H7 (cell line): ENCODE measurements around the gene ZNF740. TPM values are rescaled to one million over a fixed set of nuclear protein-coding genes. Genes with fewer than 3 reads are reported as not detected.

Experiments used
- DNase-seq: peaks from one replicate; pipeline ENCODE4 v3.0.0; 2012
- H3K27me3 ChIP-seq: 2 replicates; pipeline ENCODE4 v1.6.0; 2011; ENCODE audit warnings: mild to moderate bottlenecking, low read length; ENCODE audit not compliant: control insufficient read depth, insufficient read depth
- H3K36me3 ChIP-seq: replicated peaks from 2 replicates; pipeline ENCODE4 v1.5.1; 2011; ENCODE audit warnings: low read length; ENCODE audit not compliant: control insufficient read depth, insufficient read depth
- H3K4me3 ChIP-seq: 2 replicates; pipeline ENCODE4 v1.5.1; 2011; ENCODE audit warnings: low read depth, mild to moderate bottlenecking, control low read depth, low read length, moderate library complexity; ENCODE audit not compliant: insufficient read depth
- total RNA-seq: library from RNA; depleted of rRNA; stranded (reverse); fragments of >200 nt; shearing (Covaris generic); gene quantifications from 2 replicates; pipeline ENCODE4 v1.2.3, GENCODE V29; 2014

Gene ZNF740
- total RNA-seq, 1 experiment from 2014 or later, result 9.1 TPM

DNA sequence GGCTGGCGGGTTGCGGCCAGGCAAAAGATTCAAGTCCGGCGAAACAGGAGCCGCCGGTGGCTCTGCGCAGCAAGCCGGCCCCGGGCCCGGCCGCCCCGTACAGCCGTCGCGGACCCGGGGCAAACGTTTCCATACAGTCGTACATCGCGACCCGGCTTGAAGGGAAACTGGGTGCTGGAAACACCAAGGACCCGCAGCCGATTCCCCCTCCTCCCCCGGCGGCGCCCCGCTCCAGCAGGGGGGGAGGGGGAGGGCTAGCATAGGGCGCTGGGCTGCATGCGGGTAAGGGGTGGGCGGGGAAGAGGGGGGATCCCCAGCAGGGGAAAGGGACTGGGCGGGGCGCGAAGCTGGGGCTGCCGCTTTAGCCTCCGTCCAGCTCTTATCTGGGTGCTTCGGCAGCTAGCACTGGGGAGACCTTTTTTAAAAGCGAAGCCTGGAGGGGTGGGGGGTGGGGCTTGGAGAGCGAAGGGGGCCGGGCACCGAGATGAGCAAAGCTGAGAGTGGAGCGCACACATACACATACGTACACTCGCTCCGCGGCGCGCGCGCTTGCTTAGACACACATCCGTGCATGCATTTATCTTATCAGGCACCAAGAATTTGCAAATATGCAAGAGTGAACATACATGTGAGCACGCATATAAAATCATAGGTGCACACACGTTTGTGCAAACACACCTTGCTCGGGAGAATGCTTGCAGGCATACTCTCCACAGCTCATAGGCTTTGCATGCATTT lies 39.6 kb downstream of the ZNF740 start:
- Histone ChIP-seq H3K27me3 (peaks cover 15% of the 10 kb centered on the region), H3K4me3 (peak overlapping the region; percentile 67), H3K36me3 (no peaks in the 10 kb centered on the region; the same call in 1 of the 2 replicates)
- DNase-seq, result peak; percentile 94

DNA sequence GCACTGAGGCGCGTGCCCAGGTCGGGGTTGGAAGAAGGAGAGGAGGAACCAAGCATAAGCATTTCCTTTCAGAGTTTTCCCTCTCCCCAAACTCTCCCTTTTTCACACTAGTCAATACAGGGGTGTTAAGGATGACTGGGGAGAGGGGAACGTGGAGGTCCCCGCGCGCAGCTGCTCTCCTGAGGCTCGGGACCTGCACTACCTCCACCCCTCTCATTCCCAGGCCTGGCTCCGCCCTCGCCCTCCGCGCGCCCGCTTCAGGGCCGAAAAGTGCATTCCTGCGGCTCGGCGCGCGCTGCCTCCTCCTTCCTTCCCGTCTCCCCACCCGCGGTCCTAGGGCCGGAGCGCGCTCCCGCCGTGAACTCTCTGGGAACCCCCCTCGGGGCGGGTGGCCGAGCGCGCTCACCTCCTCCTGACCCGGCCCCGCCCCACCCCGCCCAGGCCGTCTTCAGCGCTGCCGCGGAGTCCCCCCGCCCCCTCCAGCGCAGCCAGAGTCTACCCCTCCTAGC lies 40.2 kb downstream of the ZNF740 start:
- Histone ChIP-seq H3K4me3 (peak overlapping the region; percentile 67), H3K27me3 (peaks cover 15% of the 10 kb centered on the region), H3K36me3 (no peaks in the 10 kb centered on the region; the same call in 1 of the 2 replicates)
- DNase-seq, result peak; percentile 98

DNA sequence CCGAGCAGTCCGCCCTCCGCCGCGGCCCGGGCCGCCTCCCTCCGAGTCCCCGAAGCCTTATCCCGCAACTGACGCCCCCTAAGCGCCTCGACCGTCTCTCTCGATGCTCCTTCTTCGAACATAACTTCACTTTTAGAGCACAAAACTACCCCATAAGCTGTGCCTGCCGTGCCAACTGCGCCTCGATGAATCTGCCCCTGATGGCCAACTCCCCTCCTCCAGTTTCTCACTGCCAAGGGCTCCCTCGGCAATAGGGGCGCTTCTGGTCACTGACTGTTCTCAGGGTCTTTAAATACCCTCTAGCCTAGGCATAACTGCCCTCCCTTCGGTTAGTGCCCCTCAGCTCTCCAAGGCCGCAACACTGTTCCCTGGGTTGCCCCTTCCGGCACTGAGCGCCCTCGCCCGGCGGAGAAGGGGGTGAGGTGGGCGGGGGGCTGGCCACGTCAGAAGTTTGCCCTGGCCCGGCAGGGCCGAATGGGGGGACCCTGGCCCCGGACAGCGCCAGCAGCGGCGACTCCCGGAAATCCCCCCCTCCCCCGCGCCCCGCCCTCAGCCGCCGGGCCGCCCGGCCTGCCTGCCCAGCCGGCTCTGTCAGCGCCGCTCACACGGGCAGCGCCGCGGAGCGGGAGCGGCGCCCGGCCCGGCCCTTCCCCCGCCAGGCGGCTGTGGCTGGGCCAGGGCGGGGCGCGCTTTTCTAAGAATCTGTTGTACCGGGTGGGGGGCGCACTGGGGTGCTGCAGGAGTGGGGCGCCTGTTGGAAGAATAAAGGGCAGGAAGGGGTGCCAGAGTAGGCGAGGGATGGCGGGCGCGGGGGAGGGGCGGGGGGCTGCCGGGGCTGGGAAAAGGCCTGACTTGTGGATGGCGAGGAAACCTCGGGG lies 40.9 kb downstream of the ZNF740 start:
- Histone ChIP-seq H3K36me3 (no peaks in the 10 kb centered on the region; the same call in 1 of the 2 replicates), H3K27me3 (peaks cover 15% of the 10 kb centered on the region), H3K4me3 (peak overlapping the region; percentile 67)
- DNase-seq, result peak; percentile 96

DNA sequence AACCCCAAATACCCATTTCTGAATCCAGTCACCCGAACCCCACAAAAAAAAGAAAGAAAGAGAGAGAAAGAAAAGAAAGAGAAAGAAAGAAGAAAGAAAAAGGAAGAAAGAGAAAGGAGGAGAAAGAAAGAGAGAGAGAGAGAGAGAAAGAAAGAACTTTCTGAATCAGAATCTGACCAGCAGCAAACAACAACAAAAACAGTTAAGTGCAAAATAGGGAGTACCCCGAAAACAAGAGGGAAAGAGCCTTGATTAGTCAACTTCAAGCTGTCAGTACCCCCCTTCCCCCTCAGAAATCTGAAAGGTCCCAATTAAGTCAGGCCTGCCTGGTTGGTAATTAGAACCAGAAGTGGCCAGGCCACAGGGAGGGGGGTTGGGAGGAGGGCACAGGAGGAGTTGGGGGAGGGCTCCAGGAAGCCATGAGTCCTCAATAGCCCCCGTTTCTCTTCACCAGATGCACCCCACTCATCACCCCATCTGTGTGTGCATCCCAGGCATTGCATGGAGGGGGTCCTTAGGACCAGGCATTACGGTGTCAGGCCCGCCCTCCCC lies 41.7 kb downstream of the ZNF740 start:
- H3K27me3 ChIP-seq, result peaks cover 15% of the 10 kb centered on the region
- H3K4me3 ChIP-seq, result peak overlapping the region; percentile 67
- DNase-seq, result no peak
- no peaks in the 10 kb centered on the region; the same call in 1 of the 2 replicates for H3K36me3 ChIP-seq

DNA sequence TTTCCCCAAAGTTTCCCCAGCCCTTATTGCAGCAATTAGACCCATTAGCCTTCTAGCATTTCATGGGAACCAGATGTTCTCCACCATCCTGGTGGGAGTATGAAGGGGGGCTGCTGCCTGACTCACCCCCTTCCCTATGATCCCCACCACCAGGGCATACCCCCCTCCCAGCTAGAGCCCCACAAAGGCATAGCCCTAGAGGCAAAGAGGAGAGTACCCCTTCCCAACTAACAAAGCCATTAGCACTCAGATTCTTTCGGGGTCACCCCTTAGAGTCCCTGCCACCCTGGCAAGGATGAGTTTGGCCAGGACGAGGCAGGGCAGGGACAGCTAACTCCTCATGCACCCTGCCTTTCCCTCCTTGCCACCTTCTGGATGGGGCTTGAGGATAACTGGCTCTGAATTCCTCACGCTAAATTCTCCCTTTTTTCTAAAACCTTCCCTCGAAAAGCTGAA lies 42.3 kb downstream of the ZNF740 start:
- no peak for DNase-seq
- Histone ChIP-seq H3K27me3 (peaks cover 15% of the 10 kb centered on the region), H3K4me3 (no peak overlapping the region), H3K36me3 (no peaks in the 10 kb centered on the region; the same call in 1 of the 2 replicates)

DNA sequence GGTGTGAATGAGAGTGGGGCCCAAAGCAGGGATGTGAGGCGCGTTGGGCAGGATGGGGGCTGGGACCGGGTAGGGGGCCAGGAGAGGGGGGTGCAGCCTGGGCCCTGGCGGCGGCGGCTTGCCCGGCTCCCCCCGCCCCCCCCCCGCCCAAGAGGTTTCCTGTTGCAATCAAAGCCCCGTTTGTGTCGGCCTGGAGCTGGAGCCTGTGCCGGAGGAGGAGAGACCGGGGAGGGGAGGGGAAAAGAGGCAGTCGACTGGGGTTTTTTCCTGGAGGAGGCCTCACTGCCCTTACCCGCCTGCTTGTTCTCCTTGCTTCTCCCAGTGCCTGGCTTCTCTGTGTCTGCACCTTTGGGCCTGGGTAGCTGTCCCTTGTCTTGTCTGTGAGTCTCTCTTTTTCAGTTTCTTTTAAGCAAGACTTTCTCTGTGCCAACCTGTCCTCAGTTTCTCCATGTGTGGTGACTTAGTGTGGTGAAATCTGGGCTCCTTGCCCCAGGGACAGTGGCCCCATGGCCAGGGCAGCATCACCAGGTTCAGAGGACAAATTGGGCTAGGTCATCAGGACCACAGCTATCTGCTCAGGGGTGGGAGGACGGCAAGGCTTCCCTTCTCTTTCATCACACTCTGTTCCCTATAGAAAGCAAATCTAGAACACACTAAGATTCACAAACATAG lies 43.0 kb downstream of the ZNF740 start:
- Histone ChIP-seq H3K27me3 (peaks cover 12% of the 10 kb centered on the region), H3K36me3 (no peaks in the 10 kb centered on the region; the same call in 1 of the 2 replicates), H3K4me3 (no peak overlapping the region)
- peak; percentile 74 for DNase-seq

DNA sequence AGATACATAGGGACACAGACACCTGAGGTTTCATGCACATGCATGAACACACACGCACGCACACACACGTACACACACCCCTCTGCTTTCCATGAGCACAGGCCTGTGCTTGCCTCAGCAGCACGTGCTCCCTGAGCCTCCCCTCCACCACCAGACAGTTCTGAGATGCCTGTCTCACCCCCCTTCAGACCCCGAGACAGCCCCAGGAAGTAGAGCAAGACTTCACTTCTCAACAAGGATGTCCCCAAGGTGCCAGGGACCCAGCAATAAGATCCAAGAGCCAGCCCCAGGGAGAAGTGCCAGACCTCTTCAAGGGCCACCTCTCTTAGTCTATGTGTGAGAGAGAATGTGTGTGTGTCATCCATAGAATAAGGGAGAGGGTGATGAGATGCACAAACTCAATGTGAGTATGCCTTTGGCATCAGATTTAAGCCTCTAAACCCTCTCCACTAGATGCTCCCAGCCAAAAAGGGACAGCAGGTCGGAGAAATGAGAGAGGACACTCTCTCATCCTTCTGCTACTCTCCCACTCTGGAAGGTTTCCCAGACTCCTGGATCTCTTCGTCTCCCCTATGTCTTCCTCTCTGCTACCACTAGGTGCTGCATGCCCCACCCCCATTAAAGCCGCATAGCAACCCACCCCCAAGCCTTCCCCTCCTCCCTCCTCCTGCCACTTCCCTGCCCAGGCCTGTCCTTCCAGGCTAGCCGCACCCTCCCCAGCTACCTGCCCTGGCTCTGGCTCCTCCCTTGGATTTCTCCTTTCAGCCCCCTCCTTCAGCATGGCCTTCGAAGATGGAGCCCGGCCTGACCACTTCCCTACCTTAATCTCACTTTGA lies 43.8 kb downstream of the ZNF740 start:
- Histone ChIP-seq H3K36me3 (no peaks in the 10 kb centered on the region; the same call in 1 of the 2 replicates), H3K27me3 (peaks cover 10% of the 10 kb centered on the region), H3K4me3 (no peak overlapping the region)
- peak; percentile 93 for DNase-seq

DNA sequence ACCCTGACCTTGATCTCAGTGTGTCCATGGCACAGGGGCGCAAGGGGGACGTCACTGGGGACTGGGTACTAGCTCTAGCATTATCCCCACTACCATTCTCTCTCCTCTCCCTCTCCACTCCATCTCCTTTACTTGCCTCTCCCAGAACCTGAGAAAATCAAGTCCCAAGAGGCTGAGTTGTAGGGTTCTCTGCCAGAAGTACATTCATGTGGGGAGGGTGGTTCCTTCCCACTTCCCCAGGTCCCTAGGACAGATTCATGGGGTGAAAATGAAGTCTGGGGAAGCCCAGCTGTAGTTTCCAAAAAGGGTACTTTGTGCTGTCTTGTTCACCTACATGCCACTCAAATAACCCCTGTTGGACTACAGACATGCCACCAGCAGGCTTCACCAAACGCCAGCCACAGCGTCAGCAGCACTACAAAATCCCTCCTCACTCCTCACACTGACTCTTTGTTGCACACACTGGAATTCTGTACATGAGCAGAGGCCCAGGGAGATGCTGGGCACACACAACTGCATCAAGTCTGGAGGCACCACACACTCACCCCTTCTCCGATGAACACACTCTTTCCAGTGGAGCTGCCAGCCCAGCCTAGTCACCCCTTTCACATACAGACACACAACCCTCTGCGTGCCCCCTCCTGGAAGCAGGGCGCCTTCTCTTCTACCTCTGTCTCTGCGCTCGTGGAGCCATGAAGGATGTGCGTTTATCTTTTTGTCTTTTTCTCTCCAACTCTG lies 44.5 kb downstream of the ZNF740 start:
- peaks cover 4% of the 10 kb centered on the region for H3K27me3 ChIP-seq
- H3K36me3 ChIP-seq, result no peaks in the 10 kb centered on the region; the same call in 1 of the 2 replicates
- H3K4me3 ChIP-seq, result no peak overlapping the region
- DNase-seq, result peak; percentile 42

DNA sequence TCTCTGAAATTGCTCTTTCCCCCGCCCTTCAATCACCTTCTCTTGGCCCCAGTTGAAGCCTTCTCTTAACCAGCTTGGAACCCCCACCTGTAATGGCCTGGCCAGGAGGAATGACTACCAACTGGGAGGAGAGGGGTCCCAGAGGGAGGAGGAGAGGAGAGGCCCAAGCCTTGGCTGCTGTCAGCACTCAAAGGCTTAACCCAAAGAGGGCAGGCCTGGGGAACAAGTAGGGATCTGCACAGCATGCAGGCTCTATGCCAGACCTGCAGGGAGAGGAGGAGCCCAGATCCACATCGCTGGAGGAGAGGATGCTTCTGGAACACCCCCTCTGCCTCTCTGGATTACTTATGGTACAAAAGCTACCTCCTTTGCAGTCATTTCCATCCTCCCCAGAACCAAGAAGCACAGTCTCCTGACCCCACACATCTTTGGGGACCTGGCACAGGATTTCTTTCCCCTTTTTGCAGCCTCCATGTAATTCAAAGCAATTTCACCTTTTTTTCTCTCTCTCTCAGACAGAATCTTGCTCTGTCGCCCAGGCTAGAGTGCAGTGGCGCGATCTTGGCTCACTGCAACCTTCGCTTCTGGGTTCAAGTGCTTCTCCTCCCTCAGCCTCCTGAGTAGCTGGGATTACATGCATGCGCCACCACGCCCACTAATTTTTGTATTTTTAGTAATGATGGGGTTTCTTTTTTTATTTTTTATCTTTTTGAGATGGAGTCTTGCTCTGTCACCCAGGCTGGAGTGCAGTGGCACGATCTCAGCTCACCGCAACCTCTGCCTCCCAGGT lies 45.3 kb downstream of the ZNF740 start:
- Histone ChIP-seq H3K36me3 (no peaks in the 10 kb centered on the region; the same call in 1 of the 2 replicates), H3K4me3 (no peak overlapping the region), H3K27me3 (peaks cover 4% of the 10 kb centered on the region)
- DNase-seq, result peak; percentile 66

DNA sequence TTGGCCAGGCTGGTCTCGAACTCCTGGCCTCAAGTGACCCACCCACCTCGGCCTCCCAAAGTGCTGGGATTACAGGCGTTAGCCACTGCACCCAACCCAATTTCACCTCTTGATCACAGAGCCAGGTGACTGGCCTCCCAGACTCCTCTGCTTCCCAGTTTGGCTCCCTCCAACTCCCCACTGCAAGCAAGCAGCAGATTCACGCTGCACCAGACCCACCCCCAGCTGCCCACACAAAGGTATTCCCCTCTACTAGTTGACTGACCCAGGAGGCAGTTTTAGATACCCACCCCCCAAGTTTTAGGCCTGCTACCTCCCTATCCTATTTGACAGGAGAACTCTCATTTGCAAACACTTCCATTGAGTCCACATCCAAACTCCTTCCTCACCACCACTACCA lies 46.3 kb downstream of the ZNF740 start:
- H3K36me3 ChIP-seq, result no peaks in the 10 kb centered on the region; the same call in 1 of the 2 replicates
- H3K27me3 ChIP-seq, result peaks cover 10% of the 10 kb centered on the region
- no peak for DNase-seq
- H3K4me3 ChIP-seq, result no peak overlapping the region

DNA sequence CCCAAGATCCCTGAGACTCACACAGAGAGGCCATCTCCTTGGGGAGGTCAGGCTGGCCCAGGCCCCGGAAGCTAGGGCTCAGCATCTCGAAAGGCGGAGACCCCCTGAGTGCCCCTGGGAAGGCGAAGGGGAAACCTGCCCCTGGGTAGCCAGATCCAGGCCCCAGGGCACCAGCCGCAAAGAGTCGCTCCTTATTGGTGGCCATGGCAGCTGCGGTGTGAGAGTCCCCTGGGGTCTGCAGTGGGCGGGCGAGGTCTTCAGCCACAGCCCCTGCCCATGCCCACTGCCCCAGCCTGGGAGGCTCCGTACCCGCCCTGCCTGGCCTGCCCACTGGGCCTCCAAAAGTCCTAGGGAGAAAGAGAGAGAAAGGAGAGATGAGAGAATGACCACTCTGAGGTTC lies 46.8 kb downstream of the ZNF740 start:
- H3K27me3 ChIP-seq, result peaks cover 10% of the 10 kb centered on the region
- H3K4me3 ChIP-seq, result no peak overlapping the region
- no peaks in the 10 kb centered on the region; the same call in 1 of the 2 replicates for H3K36me3 ChIP-seq
- DNase-seq, result peak; percentile 19

DNA sequence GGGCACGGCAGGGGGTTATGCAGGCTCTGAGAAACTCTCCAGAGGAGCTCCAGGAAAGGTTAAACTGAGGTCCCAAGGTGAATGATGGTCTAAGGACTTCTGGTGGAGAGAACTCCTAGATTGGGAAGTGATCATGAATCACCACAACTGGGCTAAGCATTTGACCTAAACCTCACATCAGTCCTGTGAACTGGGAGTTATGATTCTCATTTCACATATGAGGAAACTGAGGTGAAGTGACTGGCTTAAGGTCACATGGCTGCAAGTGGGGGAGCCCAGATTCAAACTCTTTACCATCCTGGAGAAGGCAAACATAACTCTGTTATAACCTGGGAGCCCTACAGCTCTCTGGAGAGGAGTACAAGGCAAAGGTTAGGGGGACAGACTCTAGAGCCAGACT lies 47.3 kb downstream of the ZNF740 start:
- no peak overlapping the region for H3K4me3 ChIP-seq
- no peak for DNase-seq

More for the DNA sequence above, 47.3 kb downstream of the ZNF740 start:
- H3K36me3 ChIP-seq, result no peaks in the 10 kb centered on the region; the same call in 1 of the 2 replicates
- peaks cover 10% of the 10 kb centered on the region for H3K27me3 ChIP-seq
